Heart left ventricle (tissue), 16 donors: ENCODE measurements around the gene ZFAND2B. TPM values are rescaled to one million over a fixed set of nuclear protein-coding genes. Genes with fewer than 3 reads are reported as not detected.

ENCODE experiments used
- ATAC-seq, 4 donors: fragments of 200-7000 bp; cut with Tn5 transposase; one replicate each; pipeline ENCODE4 v1.9.1; 2020 to 2022; ENCODE audit warnings: moderate library complexity in 4 of 4, mild to moderate bottlenecking in 3 of 4, moderate number of reproducible peaks in 1 of 4
- DNase-seq, 5 donors: peaks; one replicate each; pipeline ENCODE4 v3.0.0-alpha.2; 2020
- H3K27ac ChIP-seq, 12 donors: fragments of 200-600 bp; sonication (generic) in 4 of 12; one replicate each; pipeline versions ENCODE4 v1.5.0 to v1.8.0; 2016 to 2022; ENCODE audit warnings: mild to moderate bottlenecking in 2 of 12
- H3K27me3 ChIP-seq, 9 donors: fragments of 200-600 bp; sonication (generic) in 2 of 9; one replicate each; pipeline versions ENCODE4 v1.5.1 to v1.8.0; 2016 to 2022; ENCODE audit warnings: mild to moderate bottlenecking in 3 of 9
- H3K36me3 ChIP-seq, 9 donors: fragments of 200-600 bp; sonication (generic) in 2 of 9; one replicate each; pipeline versions ENCODE4 v1.5.0 to v1.8.0; 2018 to 2022; ENCODE audit warnings: mild to moderate bottlenecking in 2 of 9
- H3K4me1 ChIP-seq, 12 donors: fragments of 200-600 bp; sonication (generic) in 4 of 12; one replicate each; pipeline versions ENCODE4 v1.5.0 to v1.8.0; 2016 to 2022; ENCODE audit warnings: mild to moderate bottlenecking in 3 of 12
- H3K4me3 ChIP-seq, 12 donors: fragments of 200-600 bp; sonication (generic) in 4 of 12; one replicate each; pipeline versions ENCODE4 v1.5.0 to v1.8.0; 2017 to 2022; ENCODE audit warnings: mild to moderate bottlenecking in 9 of 12, moderate library complexity in 4 of 12
- H3K9me3 ChIP-seq, 12 donors: fragments of 200-600 bp; sonication (generic) in 4 of 12; one replicate each; pipeline versions ENCODE4 v1.5.0 to v1.8.0; 2016 to 2022; ENCODE audit warnings: mild to moderate bottlenecking in 1 of 12
- POLR2A ChIP-seq, 2 donors: fragments of 450-650 bp; IDR thresholded peaks; one replicate each; pipeline ENCODE4 v1.6.1; 2017; ENCODE audit warnings: antibody characterized with exemption in 2 of 2, mild to moderate bottlenecking in 2 of 2, moderate library complexity in 2 of 2
- WGBS, 4 donors: extraction: QIAGEN DNeasy Blood & Tissue Kit in 2 of 4; methylation state at CpG; one replicate each; pipeline versions ENCODE4 v1.1.5 to v1.1.7; 2013 to 2018; 5-methylcytosine and 5-hydroxymethylcytosine counted together
- intact Hi-C, 10 donors: fragments of 100-400 bp; cut with DNase I; formaldehyde crosslinking; loops; one replicate each; pipeline versions ENCODE4 v1.11.1 to v1.14.2; 2022
- polyA plus RNA-seq, 2 donors: library from polyadenylated mRNA; stranded (reverse); fragments of 200-250 nt; gene quantifications; one replicate each; pipeline ENCODE4 v1.2.3, GENCODE V29; 2013
- total RNA-seq, 9 donors: library from RNA; depleted of rRNA in 2 of 9; stranded (reverse); fragments of >200 nt in 2 of 9; fragmentation: NEBNext Ultra II Directional in 3 of 9; extraction: Animal tissue kit (Norgen Biotek cat#: 25700) in 3 of 9; gene quantifications; one replicate each; pipeline versions ENCODE4 v1.1.0 to v1.2.4, GENCODE V29; 2016 to 2023
- TF ChIP-seq, protein P1 (sequence below), 12 donors: fragments of 200-600 bp; sonication (generic) in 4 of 12; IDR thresholded peaks; one replicate each; pipeline versions ENCODE4 v1.5.0 to v1.8.0; 2018 to 2022; ENCODE audit warnings: antibody characterized with exemption in 12 of 12, mild to moderate bottlenecking in 5 of 12
- donor health status: ischemic (EF 13 %, LVEDD 7.1; RV severe dilation, severe dysfunction).
- donor health status: healthy with polysubstance abuse.
- donor health status: DM: no; HTN: yes; CAD: no.
- donor health status: DM: no; HTN: no; CAD: no.
- donor health status: ischemic (EF 25% LVEDD 6.9; RV normal size, moderate dysfunction).
- donor health status: ischemic (EF 25% LVEDD 5.7; RV mildly dilated, moderate dysfunction).
- donor health status: healthy.
- donor health status: DM: yes; HTN: yes; CAD: no.
- donor health status: ischemic (EF 35%, LVEDD 5.7; RV mildly dilated, moderate dysfunction).
- donor health status: nonischemic (EF 11% LVEDD 7.7; RV severe dilation, severe dysfunction).
- donor health status: DM: yes; HTN: yes; CAD: no.
- donor health status: PGD.
- donor health status: ischemic (EF 29% LVEDD 5.4; RV normal size, mild dysfunction).
- donor health status: nonischemic (EF 23%, LVEDD 6.1; RV moderate dilation, normal function).

Gene ZFAND2B
- total and polyA plus RNA-seq, 11 donors: 13.9 to 35.7 (median 23.5) TPM

DNA sequence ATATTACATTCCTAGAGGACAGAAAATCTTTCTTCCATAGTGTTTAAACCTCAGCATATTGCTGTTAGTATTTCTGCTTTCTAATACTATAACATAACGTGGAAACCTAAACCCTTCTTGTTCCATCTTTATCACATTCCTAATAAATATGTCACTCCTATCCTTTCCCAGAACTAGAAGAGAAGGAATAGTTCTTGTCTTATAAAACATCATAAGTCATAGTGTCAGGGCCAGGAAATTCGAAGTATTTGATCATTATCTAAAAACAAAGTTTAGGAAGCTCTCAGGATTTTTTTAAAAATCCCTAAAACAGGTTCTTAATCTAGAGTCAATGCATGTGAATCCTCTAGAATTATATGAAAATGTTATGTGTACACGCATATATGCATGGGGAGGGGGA lies 48.0 kb upstream of the ZFAND2B start:
- TF ChIP-seq POLR2A (IDR thresholded peaks at IDR 0.05): no peak
- TF ChIP-seq, protein P1, sequence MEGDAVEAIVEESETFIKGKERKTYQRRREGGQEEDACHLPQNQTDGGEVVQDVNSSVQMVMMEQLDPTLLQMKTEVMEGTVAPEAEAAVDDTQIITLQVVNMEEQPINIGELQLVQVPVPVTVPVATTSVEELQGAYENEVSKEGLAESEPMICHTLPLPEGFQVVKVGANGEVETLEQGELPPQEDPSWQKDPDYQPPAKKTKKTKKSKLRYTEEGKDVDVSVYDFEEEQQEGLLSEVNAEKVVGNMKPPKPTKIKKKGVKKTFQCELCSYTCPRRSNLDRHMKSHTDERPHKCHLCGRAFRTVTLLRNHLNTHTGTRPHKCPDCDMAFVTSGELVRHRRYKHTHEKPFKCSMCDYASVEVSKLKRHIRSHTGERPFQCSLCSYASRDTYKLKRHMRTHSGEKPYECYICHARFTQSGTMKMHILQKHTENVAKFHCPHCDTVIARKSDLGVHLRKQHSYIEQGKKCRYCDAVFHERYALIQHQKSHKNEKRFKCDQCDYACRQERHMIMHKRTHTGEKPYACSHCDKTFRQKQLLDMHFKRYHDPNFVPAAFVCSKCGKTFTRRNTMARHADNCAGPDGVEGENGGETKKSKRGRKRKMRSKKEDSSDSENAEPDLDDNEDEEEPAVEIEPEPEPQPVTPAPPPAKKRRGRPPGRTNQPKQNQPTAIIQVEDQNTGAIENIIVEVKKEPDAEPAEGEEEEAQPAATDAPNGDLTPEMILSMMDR (IDR thresholded peaks at IDR 0.05): no peak
- 85 to 92% (median 89%) methylated on average over 3 of the region's 3 CpGs for WGBS, 4 donors
- H3K4me1 ChIP-seq: peaks cover 0 to 15% (median 10%) of the 10 kb centered on the region in 12 donors
- intact Hi-C loops: loop anchor here in 7 of 10 donors (5.0 to 10.0 kb wide), 7 partner anchors 86 to 304 kb away; partner anchors contain the start of genes CRYBA2 (in 3 of the 7) and WNT6 (in 1 of the 7)
- H3K27ac ChIP-seq: no peak overlapping the region
- H3K36me3 ChIP-seq: peaks cover 0 to 37% (median 32%) of the 10 kb centered on the region in 9 donors
- ATAC-seq (no peak), DNase-seq (no peak)
- no peaks in the 10 kb centered on the region for H3K9me3 ChIP-seq
- H3K4me3 ChIP-seq: no peak overlapping the region
- H3K27me3 ChIP-seq: no peaks in the 10 kb centered on the region

DNA sequence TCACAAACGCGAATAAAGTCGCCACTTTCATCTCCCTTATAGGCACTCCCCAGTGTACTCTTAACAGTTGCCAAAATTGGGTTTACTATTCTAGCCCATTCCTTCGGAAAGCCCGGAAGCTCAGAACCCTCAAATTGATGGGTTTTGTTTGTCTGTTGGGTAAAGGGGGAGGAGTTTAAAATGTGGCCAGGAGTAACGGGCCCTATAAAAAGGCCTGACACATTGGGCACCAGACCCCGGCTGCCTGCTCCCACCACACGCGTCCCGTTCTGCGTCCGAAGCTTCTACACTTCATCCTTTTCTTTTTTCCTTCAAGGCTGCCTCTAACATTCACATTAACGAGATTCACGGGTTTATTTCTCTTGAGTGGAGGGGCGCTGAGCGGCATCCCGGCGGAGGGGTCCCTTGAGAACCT lies 46.8 kb upstream of the ZFAND2B start:
- ATAC-seq (no peak), DNase-seq (no peak)
- WGBS, 4 donors: 7 to 12% (median 11%) methylated on average over 18 of the region's 18 CpGs
- peaks cover 0 to 26% (median 22%) of the 10 kb centered on the region in 9 donors for H3K36me3 ChIP-seq
- H3K27ac ChIP-seq: peak overlapping the region; percentile 88 to 99 (median 95)
- intact Hi-C loops: loop anchor here (1.0 to 10.0 kb wide), 19 partner anchors 12 to 305 kb away; partner anchors contain the start of genes ZFAND2B (in 4 of the 10), CRYBA2 (in 3 of the 10), DNPEP (in 3 of the 10) and CNPPD1 (in 1 of the 10)
- TF ChIP-seq POLR2A (IDR thresholded peaks at IDR 0.05): no peak
- H3K9me3 ChIP-seq: no peaks in the 10 kb centered on the region
- peak overlapping the region; percentile 42 to 88 (median 68) for H3K4me3 ChIP-seq
- peaks cover 0 to 15% (median 10%) of the 10 kb centered on the region in 12 donors for H3K4me1 ChIP-seq
- H3K27me3 ChIP-seq: no peaks in the 10 kb centered on the region

DNA sequence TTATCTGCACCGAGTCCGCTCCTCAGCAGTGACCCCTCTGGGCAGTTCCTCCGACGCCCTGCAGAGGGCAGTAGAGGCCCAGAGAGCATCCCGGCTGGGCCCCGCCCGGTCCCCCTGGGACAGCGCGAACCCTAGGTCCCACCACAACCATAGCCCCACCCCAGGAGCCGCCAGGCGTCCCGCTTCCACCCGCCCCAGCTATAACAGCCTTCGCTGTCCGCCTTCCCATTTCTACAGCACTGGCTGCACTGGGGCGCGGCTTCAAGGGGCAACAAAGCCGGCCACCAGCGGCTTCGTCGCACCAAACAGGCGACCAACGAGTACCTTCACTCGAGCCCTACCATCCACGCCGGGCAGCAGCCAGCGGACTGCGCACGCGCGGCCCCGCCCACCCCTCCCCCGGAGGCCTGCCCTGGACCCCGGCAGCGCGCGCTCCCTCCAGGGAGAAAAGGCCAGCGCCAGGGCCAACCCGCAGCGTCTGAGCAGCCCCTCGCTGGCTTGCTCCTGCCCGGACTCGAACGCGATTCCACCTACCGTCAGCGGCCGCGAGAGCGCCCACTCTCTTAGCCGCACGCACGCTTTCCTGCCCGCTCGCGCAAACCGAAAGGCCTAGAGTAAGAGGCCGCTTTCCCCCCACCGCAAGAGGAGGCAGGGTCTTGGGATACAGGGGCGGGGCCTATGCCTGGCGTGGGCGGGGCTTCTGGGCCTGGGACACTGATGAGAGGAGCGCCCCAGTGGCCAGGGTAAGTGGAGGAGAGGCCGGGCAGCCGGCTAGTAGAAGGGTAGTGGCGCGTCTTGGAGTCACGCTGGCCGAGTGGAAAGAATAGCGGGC lies 46.2 kb upstream of the ZFAND2B start, which contains the start of gene NHEJ1:
NHEJ1 (minus strand) TSS at position 630 of the 832 bp plus-strand sequence. CDS start 2,453 bp downstream, outside the sequence.
- peak in 1 of 2 donors; percentile 64 for TF ChIP-seq POLR2A (IDR thresholded peaks at IDR 0.05)
- TF ChIP-seq, protein P1 (IDR thresholded peaks at IDR 0.05): peak; percentile 98 to 100 (median 99)
- 0 to 3% (median 1%) methylated on average over 29 to 70 of the region's 70 CpGs for WGBS, 4 donors
- peak within 1 kb of the TSS; percentile 42 to 88 (median 68) for H3K4me3 ChIP-seq
- ATAC-seq: peak; percentile 96 to 98 (median 98)
- no peaks in the 10 kb centered on the region for H3K9me3 ChIP-seq
- no peaks in the 10 kb centered on the region for H3K27me3 ChIP-seq
- peak; percentile 95 to 98 (median 96) for DNase-seq
- peaks cover 0 to 15% (median 10%) of the 10 kb centered on the region in 12 donors for H3K4me1 ChIP-seq
- H3K36me3 ChIP-seq: peaks cover 0 to 23% (median 22%) of the 10 kb centered on the region in 9 donors
- peak within 1 kb of the TSS; percentile 88 to 99 (median 95) for H3K27ac ChIP-seq
- intact Hi-C loops: loop anchor here (1.0 to 10.0 kb wide), 12 partner anchors 11 to 224 kb away; partner anchors contain the start of genes ZFAND2B (in 4 of the 10), DNPEP (in 3 of the 10), CNPPD1 (in 1 of the 10) and RETREG2 (in 1 of the 10)

DNA sequence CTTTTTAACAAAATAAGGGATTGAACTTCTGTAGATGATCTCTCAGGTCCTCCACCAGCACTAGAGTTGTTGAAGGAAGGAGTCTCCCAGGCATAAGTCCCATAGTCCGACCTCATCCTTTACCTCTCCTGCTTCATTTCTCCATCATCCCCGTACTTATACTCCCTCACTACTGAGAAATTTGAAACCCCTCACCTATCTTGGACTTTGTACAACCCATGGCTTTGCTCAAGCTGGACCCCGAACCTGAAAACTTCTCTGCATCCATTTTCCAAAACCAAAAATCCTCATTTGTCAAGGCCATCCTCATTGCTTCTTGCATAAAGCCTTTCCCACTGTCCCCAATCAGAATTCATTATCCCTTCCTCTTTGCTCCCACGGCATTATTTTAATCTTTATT lies 45.5 kb upstream of the ZFAND2B start:
- DNase-seq: no peak
- intact Hi-C loops: loop anchor here in 8 of 10 donors (2.0 to 10.0 kb wide), 7 partner anchors 16 to 224 kb away; partner anchors contain the start of genes ZFAND2B (in 4 of the 8), DNPEP (in 3 of the 8) and CNPPD1 (in 1 of the 8)
- WGBS, 4 donors: 67 to 76% (median 72%) methylated on average over 4 of the region's 4 CpGs
- Histone ChIP-seq H3K27me3 (no peaks in the 10 kb centered on the region), H3K36me3 (peaks cover 0 to 16% (median 15%) of the 10 kb centered on the region in 9 donors), H3K9me3 (no peaks in the 10 kb centered on the region), H3K4me1 (peaks cover 0 to 15% (median 10%) of the 10 kb centered on the region in 12 donors), H3K4me3 (peak overlapping the region in 11 of 12 donors; percentile 42 to 88 (median 69)), H3K27ac (peak overlapping the region in 11 of 12 donors; percentile 88 to 99 (median 95))
- no peak for ATAC-seq
- TF ChIP-seq POLR2A (IDR thresholded peaks at IDR 0.05): no peak
- TF ChIP-seq, protein P1 (IDR thresholded peaks at IDR 0.05): no peak
